Adipose tissue (tissue), 3 donors: ENCODE data around the gene DCDC1. TPM values are rescaled to one million over a fixed set of nuclear protein-coding genes. Genes with fewer than 3 reads are reported as not detected.

Experiments
- H3K27ac ChIP-seq: one replicate; pipeline ENCODE4 v1.5.1; 2013; ENCODE audit warnings: low read depth, low read length
- WGBS, 3 donors: extraction: QIAGEN DNeasy Blood & Tissue Kit; methylation state at CpG; one replicate each; pipeline ENCODE4 v1.1.7; 2013; 5-methylcytosine and 5-hydroxymethylcytosine counted together
- polyA plus RNA-seq, 3 donors: library from polyadenylated mRNA; stranded (reverse); fragments of 200-250 nt; gene quantifications; one replicate each; pipeline ENCODE4 v1.2.3, GENCODE V29; 2013
- donor health status: healthy with polysubstance abuse.
- donor health status: Bipolar disorder and iron deficiency.
- donor health status: healthy.

The DCDC1 gene
- polyA plus RNA-seq, 3 donors: 0.01 to 0.14 TPM; not detected in 1

GRCh38 chr11:30830681-30831080 lies 538.9 kb downstream of the DCDC1 start:
- WGBS, 3 donors: 30 to 33% (median 32%) methylated on average over 1 of the region's 1 CpG
- no peak overlapping the region for H3K27ac ChIP-seq

GRCh38 chr11:30826911-30827310 lies 542.6 kb downstream of the DCDC1 start:
- no peak overlapping the region for H3K27ac ChIP-seq
- 68 to 92% (median 88%) methylated on average over 4 of the region's 4 CpGs for WGBS, 3 donors

GRCh38 chr11:30825723-30826122 lies 543.8 kb downstream of the DCDC1 start:
- 68 to 77% (median 71%) methylated on average over 3 of the region's 3 CpGs for WGBS, 3 donors

GRCh38 chr11:30823119-30823518 lies 546.4 kb downstream of the DCDC1 start:
- 87 to 98% (median 92%) methylated on average over 1 of the region's 1 CpG for WGBS, 3 donors
- no peak overlapping the region for H3K27ac ChIP-seq

More at GRCh38 chr11:30825723-30826122, 543.8 kb downstream of the DCDC1 start:
- no peak overlapping the region for H3K27ac ChIP-seq

GRCh38 chr11:30821438-30821965 lies 548.0 kb downstream of the DCDC1 start:
- no peak overlapping the region for H3K27ac ChIP-seq
- 76 to 89% (median 87%) methylated on average over 3 of the region's 3 CpGs for WGBS, 3 donors

GRCh38 chr11:30818721-30819120 lies 550.8 kb downstream of the DCDC1 start:
- WGBS, 3 donors: 72 to 78% (median 73%) methylated on average over 2 of the region's 2 CpGs
- H3K27ac ChIP-seq: no peak overlapping the region

- WGBS, 3 donors: 56 to 63% (median 56%) methylated on average over 4 of the region's 4 CpGs
These were observed 552.3 kb downstream of the DCDC1 start for GRCh38 chr11:30816959-30817880.

GRCh38 chr11:30815619-30816018 lies 553.9 kb downstream of the DCDC1 start:
- H3K27ac ChIP-seq: no peak overlapping the region
- WGBS, 3 donors: 65 to 67% (median 66%) methylated on average over 4 of the region's 4 CpGs

More at GRCh38 chr11:30816959-30817880, 552.3 kb downstream of the DCDC1 start:
- H3K27ac ChIP-seq: no peak overlapping the region

- 58 to 71% (median 67%) methylated on average over 1 of the region's 1 CpG for WGBS, 3 donors
These were observed 554.8 kb downstream of the DCDC1 start for GRCh38 chr11:30814737-30815136.

More at GRCh38 chr11:30814737-30815136, 554.8 kb downstream of the DCDC1 start:
- H3K27ac ChIP-seq: no peak overlapping the region

Other genes starting within 250 kb of the DCDC1 start
- gene DNAJC24, start 121 bp upstream of the DCDC1 start, polyA plus RNA-seq: 1 to 10 TPM; 4.6 to 9.0 (median 7.3) TPM
- gene IMMP1L, start 139.9 kb upstream of the DCDC1 start, polyA plus RNA-seq: 10 to 100 TPM in 2 of 3 donors, 1 to 10 TPM in 1; 9.6 to 35.9 (median 19.5) TPM
- 1 to 10 TPM; 7.4 to 9.0 (median 8.4) TPM for gene ELP4, start 140.0 kb upstream of the DCDC1 start, polyA plus RNA-seq